NCI-H1048 (cell line): ENCODE measurements around the gene PRDM5.

Source experiments
- DNase-seq: peaks from one replicate; lab custom pipeline; 2025; lab: John Stamatoyannopoulos, UW

PRDM5 gene

GRCh38 chr4:120819805-120820437 lies 102.6 kb downstream of the PRDM5 start:
- DNase-seq: no peak

- DNase-seq: no peak
Measured at GRCh38 chr4:120816296-120816965, 106.1 kb downstream of the PRDM5 start.

GRCh38 chr4:120815361-120815760 lies 107.2 kb downstream of the PRDM5 start:
- DNase-seq: no peak

- no peak for DNase-seq
Measured at GRCh38 chr4:120814886-120815285, 107.6 kb downstream of the PRDM5 start.

GRCh38 chr4:120812216-120812615 lies 110.3 kb downstream of the PRDM5 start:
- DNase-seq: no peak

- DNase-seq: no peak
Measured at GRCh38 chr4:120809518-120809917, 113.0 kb downstream of the PRDM5 start.

GRCh38 chr4:120808475-120809141 lies 113.9 kb downstream of the PRDM5 start:
- no peak for DNase-seq

- no peak for DNase-seq
Measured at GRCh38 chr4:120801137-120801758, 121.3 kb downstream of the PRDM5 start.

GRCh38 chr4:120798570-120798969 lies 124.0 kb downstream of the PRDM5 start:
- DNase-seq: no peak

- DNase-seq: no peak
Measured at GRCh38 chr4:120796271-120796670, 126.3 kb downstream of the PRDM5 start.

- no peak for DNase-seq
Measured at GRCh38 chr4:120785202-120785601, 137.3 kb downstream of the PRDM5 start.

GRCh38 chr4:120777459-120777858 lies 145.1 kb downstream of the PRDM5 start:
- no peak for DNase-seq

- no peak for DNase-seq
Measured at GRCh38 chr4:120775431-120775830, 147.1 kb downstream of the PRDM5 start.

- no peak for DNase-seq
Measured at GRCh38 chr4:120773641-120774040, 148.9 kb downstream of the PRDM5 start.

- no peak for DNase-seq
Measured at GRCh38 chr4:120771907-120772306, 150.6 kb downstream of the PRDM5 start.

GRCh38 chr4:120770897-120771296 lies 151.6 kb downstream of the PRDM5 start:
- no peak for DNase-seq

GRCh38 chr4:120769227-120769626 lies 153.3 kb downstream of the PRDM5 start:
- DNase-seq: no peak

GRCh38 chr4:120765260-120765680 lies 157.3 kb downstream of the PRDM5 start:
- DNase-seq: no peak

GRCh38 chr4:120763650-120764049 lies 158.9 kb downstream of the PRDM5 start:
- no peak for DNase-seq

- DNase-seq: no peak
Measured at GRCh38 chr4:120761070-120761469, 161.5 kb downstream of the PRDM5 start.

- no peak for DNase-seq
Measured at GRCh38 chr4:120760047-120760446, 162.5 kb downstream of the PRDM5 start.

- no peak for DNase-seq
Measured at GRCh38 chr4:120755864-120756263, 166.7 kb downstream of the PRDM5 start.

GRCh38 chr4:120754590-120754989 lies 167.9 kb downstream of the PRDM5 start:
- no peak for DNase-seq
